GM21360 (cell line): ENCODE results near the gene DKKL1.

Experiments
- ATAC-seq: cut with Tn5 transposase; IDR thresholded peaks from one replicate; pipeline ENCODE4 v1.9.1; 2021; ENCODE audit warnings: mild to moderate bottlenecking, moderate library complexity; ENCODE audit not compliant: unreplicated experiment

DKKL1 gene

DNA sequence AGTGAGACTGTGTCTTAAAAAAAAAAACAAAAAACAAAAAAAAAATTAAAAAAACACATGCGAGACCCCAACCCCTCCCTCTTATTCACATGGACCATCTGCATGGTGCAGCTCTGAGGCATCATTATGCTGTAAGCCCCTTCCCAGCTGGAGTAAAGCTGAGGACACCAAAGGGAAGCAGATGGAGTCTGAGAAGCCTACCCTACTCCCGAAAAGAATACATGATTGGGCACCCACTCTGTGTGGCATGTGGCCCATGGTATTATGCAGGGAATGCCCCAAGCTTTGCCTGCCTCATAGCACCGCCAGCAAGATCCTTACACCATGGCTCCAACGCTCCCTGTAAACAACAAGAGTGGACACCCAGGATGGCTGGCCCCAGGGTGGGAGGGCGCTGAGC is 54.8 kb downstream of the DKKL1 start:
- ATAC-seq = no peak

GRCh38 chr19:49419173-49419572 is 55.5 kb downstream of the DKKL1 start:
- ATAC-seq = no peak

- no peak for ATAC-seq
These were observed 56.5 kb downstream of the DKKL1 start for GRCh38 chr19:49420227-49420626.

- no peak for ATAC-seq
These were observed 57.6 kb downstream of the DKKL1 start for GRCh38 chr19:49421039-49421877.

DNA sequence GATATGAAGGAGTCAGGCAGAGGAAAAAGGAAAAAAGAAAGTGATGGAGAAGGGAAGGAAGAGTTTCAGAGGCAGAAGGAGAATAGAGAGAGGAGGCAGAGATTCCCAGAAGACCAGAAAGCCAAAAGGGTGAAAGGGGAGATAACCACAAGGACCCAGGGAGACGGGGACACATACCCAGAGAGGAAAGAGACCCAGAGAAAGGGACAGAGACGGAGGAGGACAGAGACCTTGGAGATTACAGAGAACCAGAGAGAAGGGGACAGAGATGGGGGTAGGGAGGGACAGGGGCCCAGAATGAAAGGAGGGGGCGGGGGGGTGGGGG is 58.2 kb downstream of the DKKL1 start:
- no peak for ATAC-seq

GRCh38 chr19:49422407-49423070 is 58.9 kb downstream of the DKKL1 start:
- no peak for ATAC-seq

DNA sequence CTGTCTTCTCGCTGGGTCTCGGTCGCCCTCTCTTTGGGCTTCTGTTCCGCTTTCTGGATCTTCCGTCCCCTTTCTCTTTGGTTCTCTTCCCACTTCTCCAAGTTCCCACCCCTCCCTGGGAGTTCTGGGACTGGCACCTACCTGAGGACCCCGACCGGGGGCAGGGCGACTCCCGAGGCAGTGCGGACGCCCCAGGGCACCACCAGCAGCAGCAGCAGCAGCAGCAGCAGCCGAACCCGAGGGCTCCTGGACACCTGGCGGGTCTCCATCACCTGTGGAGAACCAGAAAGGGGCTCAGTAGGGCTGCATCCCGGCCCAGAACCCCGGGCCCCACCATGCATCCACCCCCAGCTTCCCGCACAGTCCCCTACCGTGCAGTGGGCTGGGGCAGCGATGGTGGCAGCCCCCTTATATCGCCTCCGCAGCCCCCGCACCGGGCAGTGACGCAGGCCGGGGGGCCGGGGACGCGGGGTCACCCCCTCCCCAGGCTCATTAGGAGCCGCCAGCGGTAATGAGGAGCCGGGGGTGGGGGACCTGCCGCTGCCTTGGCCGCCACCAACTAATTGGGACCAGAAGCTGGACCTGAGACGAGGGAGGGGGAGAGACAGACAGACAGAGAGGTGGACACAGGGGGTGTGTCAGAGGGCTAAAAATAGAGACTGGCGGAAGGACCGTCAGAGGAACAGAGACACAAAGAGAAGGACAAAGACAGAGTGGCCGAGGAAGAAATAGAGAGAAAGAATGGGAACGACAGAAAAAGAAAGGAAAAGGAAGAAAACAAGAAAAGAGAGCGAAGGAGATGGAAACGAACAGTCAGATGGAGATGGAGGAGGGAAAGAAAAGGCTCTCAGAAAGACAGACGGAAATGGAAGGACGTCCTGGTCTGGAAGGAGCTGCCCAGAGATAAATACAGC is 59.7 kb downstream of the DKKL1 start, which contains the start of gene PTH2:
TSS of gene PTH2 (minus strand) at position 371 of the 914 bp plus-strand sequence. CDS start at position 269, 102 bp downstream.
- no peak for ATAC-seq

DNA sequence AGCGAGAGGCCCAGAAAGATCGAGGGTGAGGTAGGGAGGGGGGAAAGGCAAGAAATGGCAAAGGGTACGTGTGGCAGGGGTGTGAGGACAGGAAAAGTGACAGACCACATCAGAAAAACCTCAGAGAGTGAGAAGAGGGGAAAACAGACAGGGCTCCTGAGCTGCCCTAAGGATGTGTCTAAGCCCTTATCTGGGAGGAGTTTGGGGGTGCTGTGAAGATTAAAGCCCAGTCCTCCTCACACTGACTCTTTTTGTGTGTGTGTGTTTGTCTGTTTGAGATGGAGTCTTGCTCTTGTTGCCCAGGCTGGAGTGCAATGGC is 60.3 kb downstream of the DKKL1 start:
- ATAC-seq = no peak
